PFSK-1 (cell line): ENCODE results near the gene HEY2.

ENCODE experiments used
- FOXP2 ChIP-seq: optimal IDR thresholded peaks from 2 replicates; pipeline ENCODE3; 2011; ENCODE audit warnings: borderline replicate concordance, control low read depth, inconsistent platforms; ENCODE audit not compliant: insufficient read depth; ENCODE audit errors: extremely low read length, extremely low read depth
- POLR2AphosphoS5 ChIP-seq: IDR thresholded peaks from 2 replicates; pipeline ENCODE4 v1.6.1; 2012; ENCODE audit warnings: low read depth, mild to moderate bottlenecking, control low read depth, low read length, moderate library complexity
- REST ChIP-seq, 2 experiments: IDR thresholded peaks; 2 replicates each; pipeline versions ENCODE4 v1.6.1 to v1.8.0; 2011 to 2012; ENCODE audit warnings: low read depth in 2 of 2, low read length in 2 of 2, control low read depth in 1 of 2, inconsistent platforms in 1 of 2, mild to moderate bottlenecking in 1 of 2, moderate library complexity in 1 of 2; ENCODE audit not compliant: insufficient read depth in 1 of 2
- SIN3A ChIP-seq: IDR thresholded peaks from 2 replicates; pipeline ENCODE4 v1.6.1; 2012; ENCODE audit warnings: mild to moderate bottlenecking, low read length, moderate library complexity, borderline replicate concordance; ENCODE audit not compliant: insufficient read depth
- TAF1 ChIP-seq: IDR thresholded peaks from 2 replicates; pipeline ENCODE4 v1.6.1; 2012; ENCODE audit warnings: low read length, control low read depth, borderline replicate concordance; ENCODE audit not compliant: insufficient read depth

Gene HEY2

DNA sequence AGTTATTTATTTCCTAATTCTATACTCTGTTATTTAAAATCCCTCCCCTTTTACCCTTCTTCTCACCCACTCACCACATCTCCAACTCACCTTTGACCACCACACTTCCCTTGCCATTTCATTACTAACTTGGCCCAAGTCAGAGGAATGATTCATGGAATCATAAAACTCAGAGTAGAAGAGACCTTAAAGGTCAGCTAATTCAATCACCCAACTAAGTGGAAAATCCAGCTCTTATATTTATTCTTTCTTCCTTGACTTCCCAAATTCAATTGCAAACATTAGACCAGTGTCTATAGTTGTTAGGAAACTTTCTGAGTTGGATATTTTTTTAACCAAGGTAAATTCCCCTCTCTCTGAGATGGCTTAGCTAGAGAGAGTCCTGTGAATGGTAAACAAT lies 26.5 kb upstream of the HEY2 start:
- no peak for TF ChIP-seq POLR2AphosphoS5
- TF ChIP-seq FOXP2 = no peak
- TF ChIP-seq REST (IDR thresholded peaks at IDR 0.05; ENCODE audit: insufficient read depth in 1 of 2, low read depth in 2 of 2, low read length in 2 of 2) = no peak
- no peak for TF ChIP-seq SIN3A
- TF ChIP-seq TAF1 = no peak

GRCh38 chr6:125727216-125727615 lies 22.2 kb upstream of the HEY2 start:
- TF ChIP-seq FOXP2 (no peak), SIN3A (no peak), TAF1 (no peak), REST (IDR thresholded peaks at IDR 0.05; ENCODE audit: insufficient read depth in 1 of 2, low read depth in 2 of 2, low read length in 2 of 2) (no peak), POLR2AphosphoS5 (no peak)

DNA sequence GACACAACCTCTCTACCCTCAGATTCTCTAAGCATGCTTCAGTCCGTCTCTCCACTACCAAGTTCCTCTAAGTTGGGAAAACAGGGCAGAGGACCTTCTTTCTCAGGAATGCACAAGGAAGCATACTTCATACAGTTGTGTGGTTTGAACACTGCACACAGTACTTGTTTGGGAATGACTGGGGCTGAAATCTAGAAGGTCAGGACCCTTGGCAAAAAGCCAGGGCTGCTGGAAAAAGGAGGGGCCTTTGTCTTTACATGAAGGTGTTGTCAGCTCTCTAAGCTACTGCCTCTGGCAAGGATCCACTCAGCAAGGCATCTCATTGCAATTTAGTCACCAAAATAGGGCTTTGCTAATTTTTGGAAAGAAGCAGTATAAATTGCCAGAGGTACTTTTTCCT lies 20.7 kb upstream of the HEY2 start:
- TF ChIP-seq TAF1 = no peak
- no peak for TF ChIP-seq FOXP2
- TF ChIP-seq SIN3A = no peak
- TF ChIP-seq POLR2AphosphoS5 = no peak
- TF ChIP-seq REST (IDR thresholded peaks at IDR 0.05; ENCODE audit: insufficient read depth in 1 of 2, low read depth in 2 of 2, low read length in 2 of 2) = no peak

- no peak for TF ChIP-seq SIN3A
- TF ChIP-seq REST (IDR thresholded peaks at IDR 0.05; ENCODE audit: insufficient read depth in 1 of 2, low read depth in 2 of 2, low read length in 2 of 2) = no peak
- no peak for TF ChIP-seq TAF1
- TF ChIP-seq FOXP2 = no peak
- TF ChIP-seq POLR2AphosphoS5 = no peak
Measured at GRCh38 chr6:125729983-125730382, 19.4 kb upstream of the HEY2 start.

- TF ChIP-seq REST (IDR thresholded peaks at IDR 0.05; ENCODE audit: insufficient read depth in 1 of 2, low read depth in 2 of 2, low read length in 2 of 2) = no peak
- no peak for TF ChIP-seq SIN3A
- TF ChIP-seq POLR2AphosphoS5 = no peak
- no peak for TF ChIP-seq FOXP2
- TF ChIP-seq TAF1 = no peak
Measured at GRCh38 chr6:125732398-125732797, 17.0 kb upstream of the HEY2 start.
